GM21515 (cell line): Measurements from ENCODE around the gene C17orf50.
A peak's percentile ranks its signal among the peaks of the same experiment; 100 is the strongest.
"Not testable (repeated sequence)": the region's sequence is repeated elsewhere in the genome, so short reads cannot be mapped to it uniquely, and the experiment has no call there.

Source experiments
- ATAC-seq: cut with Tn5 transposase; IDR thresholded peaks from one replicate; pipeline ENCODE4 v1.9.1; 2021; ENCODE audit not compliant: unreplicated experiment

C17orf50 gene

DNA sequence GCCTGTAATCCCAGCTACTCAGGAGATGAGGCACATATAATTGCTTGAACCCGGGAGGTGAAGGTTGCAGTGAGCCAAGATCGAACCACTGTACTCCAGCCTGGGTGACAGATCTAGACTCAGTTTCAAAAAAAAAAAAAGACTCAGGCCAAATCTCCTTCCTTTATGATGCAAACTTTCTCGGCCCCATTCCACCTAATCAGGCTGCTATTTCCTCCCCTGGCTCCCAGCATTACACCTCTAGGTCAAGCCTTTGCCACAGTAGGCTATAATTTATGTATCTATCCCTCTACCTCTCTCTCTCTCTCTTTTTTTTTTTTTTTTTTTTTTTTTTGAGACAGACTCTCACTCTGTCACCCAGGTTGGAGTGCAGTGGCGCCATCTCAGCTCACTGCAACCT is 9.1 kb upstream of the C17orf50 start:
- ATAC-seq, result not testable (repeated sequence)

DNA sequence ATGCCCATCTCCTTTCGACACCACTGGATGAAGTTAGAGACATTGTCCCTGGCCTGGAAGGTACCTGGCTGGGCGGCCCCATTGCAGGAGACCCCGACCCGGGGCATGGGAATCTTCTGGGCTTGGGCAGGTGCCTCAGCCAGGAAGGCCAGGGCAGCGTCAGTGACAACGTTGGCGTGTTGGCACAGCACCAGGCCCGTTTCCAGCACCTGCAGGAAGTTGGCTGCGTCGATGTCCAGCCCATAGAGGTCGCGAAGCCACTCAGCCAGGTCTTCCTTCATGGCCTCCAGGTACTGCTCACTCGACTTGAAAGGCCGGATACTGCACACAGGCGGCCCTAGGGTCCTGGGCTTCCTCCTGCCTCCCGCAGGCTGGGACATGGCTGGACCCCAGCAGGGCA is 8.2 kb upstream of the C17orf50 start:
- no peak for ATAC-seq

DNA sequence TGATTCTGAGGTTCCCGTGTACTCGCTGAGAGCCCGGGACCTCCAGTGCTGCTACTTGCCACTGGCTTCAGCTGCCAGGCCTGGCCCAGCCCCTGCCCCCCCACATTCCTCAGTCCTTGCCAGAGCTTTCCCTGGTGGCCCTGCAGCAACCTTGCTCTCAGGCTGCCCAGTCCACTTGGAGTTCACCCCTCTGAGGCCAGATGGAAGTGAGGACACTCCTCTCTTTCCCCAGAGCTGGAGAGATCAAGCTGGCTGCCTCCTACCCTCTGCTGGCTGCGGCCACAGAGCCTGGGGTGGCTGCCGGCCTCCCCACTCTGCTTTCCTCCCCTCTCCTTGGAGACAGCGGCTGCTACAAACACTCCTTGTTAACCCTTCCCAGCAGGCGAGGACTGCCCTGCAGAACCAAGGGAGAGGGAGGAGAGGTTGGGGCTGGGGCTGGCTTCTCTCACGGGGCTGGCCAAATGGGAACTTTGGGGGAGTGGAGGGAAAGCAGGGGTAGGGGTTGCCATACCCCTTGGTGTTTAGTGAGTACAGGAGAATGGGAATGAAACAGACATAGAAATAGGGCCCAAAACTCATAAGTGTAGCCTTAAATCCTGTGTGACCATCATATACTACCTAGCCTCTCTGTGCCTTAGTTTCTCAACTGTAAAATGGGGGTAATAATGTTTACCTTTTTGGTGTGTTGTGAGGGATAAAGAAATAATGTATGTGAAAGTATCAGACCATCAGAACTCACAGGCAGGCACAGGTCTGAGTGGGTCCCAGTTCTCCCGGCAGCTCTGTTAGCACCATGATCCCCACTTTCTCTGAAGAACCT is 7.5 kb upstream of the C17orf50 start, which contains the start of gene GAS2L2:
GAS2L2 (minus strand) TSS at position 295 of the 820 bp plus-strand sequence. CDS start 389 bp downstream, outside the sequence.
- ATAC-seq, result no peak

DNA sequence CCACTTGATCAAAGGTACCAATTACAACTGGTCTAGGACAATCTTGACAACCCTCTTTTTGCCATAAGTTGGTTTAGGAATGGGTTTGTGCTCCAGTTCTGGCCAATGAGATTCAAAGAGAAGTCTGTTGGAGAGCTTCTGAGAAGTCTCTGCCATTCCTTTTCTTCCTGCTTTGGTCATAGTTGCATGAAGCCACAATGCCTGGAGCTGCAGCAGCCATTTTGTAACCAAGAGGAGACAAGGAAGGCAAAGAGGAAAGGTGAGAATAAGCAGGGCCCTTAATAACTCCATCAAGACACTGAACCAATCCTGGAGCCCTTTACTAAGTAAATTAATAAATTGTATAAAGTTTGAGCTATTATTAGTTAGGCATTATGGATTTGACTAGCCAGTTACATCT is 3.4 kb upstream of the C17orf50 start:
- ATAC-seq, result no peak

DNA sequence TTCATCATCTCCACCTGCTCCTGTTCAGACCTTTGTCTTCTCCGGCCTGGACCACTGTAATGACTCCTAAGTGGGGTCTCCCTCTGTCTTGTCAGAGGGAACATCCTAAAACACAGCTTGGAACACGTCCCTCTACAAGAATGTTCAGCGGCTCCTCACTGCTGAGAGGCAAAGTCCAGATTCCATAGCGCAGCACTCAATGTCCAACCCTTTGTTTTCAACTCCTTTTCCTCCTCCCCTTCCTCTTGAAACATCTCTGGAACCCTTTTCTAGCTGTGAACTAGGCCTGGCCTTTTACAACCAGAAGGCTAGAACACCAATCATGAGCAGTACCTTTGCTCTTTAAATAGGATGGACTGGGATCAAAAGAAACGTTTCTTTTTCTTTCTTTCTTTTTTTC is 914 bp downstream of the C17orf50 start:
- no peak for ATAC-seq

DNA sequence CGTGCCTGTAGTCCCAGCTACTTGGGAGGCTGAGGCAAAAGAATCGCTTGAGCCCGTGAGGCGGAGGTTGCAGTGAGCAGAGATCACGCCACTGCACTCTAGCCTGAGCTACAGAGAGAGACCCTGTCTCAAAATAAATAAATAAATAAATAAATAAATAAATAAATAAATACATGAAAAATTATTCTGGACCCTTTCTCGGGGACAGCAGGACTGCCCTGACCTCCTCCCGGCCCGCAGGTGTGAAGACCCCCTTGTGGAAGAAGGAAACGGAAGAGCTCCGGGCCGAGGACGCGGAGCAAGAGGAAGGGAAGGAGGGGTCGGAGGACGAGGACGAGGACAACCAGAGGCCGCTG is 3.1 kb downstream of the C17orf50 start:
- ATAC-seq, result no peak

DNA sequence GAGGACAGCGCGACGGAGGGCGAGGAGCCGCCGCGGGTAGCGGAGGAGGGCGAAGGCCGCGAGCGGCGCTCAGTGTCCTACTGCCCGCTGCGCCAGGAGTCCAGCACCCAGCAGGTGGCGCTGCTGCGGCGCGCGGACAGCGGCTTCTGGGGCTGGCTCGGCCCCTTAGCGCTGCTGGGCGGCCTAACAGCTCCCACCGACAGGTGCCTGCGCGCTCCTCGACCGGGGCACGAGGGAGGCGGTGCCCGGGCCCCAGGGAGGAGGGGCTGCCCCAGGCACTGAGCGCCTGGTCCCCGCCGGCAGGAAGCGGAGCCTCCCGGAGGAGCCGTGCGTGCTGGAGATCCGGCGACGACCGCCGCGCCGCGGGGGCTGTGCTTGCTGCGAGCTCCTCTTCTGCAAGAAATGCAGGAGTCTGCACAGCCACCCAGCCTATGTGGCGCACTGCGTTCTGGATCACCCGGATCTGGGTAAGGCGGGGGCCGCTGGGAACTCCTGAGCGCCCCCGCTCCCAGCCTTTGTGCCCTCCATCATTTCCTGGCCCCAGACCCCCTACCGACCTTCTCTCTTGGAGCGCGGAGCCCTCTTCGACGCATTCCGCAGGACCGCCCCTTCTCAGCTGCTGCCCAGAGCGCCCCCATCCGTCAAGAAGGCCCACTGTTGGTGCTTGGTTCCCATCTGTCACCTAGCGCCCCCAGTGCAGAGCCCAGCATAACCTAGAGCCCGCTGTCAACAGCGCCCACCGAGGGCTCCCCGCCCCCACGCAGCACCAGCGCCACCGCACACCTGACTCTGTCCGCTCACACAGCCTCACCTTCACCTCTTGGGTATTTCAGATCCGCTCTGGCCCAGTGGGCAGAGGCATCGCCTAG is 3.7 kb downstream of the C17orf50 start:
- ATAC-seq, result peak; percentile 71

DNA sequence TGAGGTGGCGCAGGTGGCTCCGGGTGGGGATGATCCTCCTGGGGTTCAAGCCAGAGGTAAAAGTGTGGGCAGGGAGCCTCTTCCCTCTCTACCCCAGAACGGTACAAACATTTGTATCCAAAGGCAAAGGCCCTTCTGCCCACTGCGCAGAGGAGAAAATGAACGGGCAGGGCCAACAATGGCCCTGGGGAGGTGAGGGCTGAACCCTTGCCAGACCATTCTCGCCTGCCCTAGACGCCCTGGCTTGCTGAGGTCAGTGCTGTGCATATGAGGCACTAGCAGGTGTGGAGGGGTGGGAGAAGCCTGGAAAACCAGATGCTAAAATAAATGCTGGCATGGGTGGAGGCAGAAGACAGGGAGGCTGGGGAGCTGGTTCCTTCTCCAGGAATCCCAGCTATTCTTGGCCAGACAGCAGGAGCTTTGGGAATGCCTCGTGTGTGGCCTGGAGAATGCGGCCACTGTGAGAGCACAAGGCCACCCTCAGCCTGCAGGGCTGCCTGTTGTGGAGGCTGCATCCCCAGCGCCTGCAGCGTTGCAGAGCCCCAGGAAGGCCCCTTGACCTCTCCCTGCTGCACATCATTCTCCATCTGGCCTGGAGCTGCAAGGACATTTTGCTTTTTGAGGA is 4.5 kb downstream of the C17orf50 start:
- ATAC-seq, result no peak

DNA sequence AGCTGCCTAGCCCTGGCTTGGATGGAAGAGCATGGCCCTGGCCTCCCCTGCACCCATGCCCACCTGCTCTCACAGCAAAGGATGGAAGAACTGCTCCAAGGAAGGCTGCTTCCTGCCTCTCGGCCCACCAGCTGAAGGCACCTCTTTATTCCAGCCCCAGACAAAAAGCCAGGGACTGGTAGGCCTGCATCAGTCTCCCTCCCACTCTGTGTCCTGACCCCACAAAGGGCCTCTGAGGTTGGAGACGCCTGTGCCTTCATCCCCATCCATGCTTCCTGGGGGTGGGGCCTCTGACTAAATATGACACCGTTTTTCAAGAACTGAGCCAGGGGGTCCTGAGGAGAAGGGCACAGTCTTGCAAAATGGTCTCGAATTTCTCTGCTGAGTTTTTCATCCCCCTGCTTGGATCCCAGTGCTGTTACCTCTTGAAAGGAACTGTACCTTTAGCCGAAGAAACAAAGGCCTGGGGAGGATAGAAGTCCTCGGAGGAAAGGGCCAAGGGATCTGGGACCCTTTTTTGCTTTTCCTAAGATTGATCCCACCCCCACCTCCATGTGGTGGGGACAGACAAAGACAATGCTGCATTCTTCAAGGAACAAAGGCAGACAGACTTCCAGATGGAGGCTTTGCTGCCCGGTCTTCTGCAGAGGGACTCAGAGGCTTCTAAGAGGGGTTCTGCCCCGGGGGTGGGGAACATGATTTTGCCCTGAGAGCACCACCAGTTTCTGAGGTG is 5.2 kb downstream of the C17orf50 start:
- no peak for ATAC-seq

DNA sequence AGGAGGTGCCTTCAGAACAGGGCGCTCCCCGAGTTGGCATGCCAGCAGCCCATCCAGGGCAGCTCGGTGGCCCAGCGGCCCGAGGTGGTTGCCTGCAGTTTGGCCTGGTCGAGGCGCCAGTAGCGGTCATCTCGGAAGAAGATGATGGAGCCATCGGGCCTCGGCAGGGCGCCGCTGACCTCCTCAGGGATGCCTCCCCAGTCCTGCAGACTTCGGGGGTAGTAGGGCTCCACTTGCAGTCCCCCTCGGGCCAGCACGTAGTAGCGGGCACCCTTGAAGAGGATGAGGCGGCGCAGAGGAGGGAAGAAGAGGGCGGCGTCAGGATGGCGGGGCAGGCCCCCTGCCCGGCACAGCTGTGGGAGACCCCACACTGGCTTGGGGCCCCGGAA is 5.8 kb downstream of the C17orf50 start:
- ATAC-seq, result no peak

DNA sequence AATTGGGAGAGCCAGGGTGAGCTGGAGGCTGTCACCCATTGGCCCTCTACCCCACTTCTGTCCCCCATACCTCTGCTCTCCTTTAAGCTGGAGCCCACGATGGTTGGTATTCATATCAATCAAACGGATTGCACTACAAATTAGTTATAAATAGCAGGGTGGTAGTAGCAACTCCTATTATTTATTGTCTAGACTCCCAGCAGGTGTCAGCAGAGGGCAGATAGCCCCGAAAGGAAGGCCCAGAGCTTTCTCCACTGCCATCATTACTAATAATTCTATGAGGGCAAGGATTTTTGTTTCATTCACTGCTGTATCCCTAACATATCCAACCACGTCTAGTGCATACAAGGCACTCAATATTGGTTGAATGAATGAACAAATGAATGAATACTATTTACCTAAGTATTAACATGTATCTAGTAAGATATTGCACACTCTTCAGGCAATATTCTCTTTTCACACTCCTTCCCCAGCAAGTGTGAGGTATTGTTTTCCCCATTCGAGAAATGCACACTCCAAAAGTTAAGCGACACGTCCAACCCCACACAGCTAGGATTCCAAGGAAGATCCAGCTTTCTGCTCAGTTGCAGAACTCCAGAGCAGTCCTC is 6.3 kb downstream of the C17orf50 start:
- ATAC-seq, result no peak

DNA sequence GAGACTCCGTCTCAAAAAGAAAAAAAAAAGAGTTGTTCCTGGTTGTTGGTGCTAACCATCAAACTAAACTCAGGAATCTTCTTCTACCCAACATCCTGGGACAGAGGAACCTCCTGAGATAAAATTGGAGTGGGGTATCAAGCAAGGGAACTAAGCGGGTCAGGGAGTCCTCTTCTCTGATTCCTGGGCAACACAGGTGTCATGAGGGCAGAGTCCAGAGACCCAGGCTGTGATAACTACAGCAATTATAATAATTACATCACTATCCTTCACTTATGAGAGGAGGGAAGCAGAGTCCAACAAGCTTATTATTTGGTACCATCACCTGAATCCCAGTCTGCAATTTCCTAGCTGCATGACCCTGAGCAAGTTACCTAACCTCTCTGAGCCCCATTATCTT is 8.1 kb downstream of the C17orf50 start:
- ATAC-seq, result no peak

DNA sequence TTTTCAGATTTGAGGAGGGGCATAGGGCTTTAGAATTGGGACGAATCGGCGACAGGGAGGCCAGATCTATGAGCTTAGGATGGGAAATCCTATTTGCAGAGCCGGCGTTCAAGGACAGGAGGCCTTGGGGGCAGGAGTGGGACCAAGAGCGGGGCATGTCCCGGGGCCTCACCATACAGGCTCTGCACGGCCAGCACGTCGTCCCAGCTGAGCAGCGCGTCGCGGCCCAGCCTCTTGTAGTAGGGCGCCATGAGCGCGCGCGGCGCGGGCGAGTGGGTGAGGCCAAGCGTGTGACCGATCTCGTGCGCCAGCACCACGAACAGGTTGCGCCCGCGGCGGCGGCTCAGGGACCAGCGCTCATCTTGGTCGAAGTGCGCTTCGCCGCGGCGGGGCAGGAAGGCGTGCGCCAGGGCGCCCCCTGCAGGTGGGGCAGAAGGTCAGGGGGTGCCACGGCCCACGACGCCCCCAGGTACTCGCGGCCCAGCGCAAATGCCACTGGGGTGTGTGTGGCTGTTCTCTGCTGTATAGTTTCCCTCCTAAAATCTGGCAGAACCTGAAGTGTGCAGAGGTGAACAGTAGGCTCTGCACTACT is 9.3 kb downstream of the C17orf50 start:
- no peak for ATAC-seq

DNA sequence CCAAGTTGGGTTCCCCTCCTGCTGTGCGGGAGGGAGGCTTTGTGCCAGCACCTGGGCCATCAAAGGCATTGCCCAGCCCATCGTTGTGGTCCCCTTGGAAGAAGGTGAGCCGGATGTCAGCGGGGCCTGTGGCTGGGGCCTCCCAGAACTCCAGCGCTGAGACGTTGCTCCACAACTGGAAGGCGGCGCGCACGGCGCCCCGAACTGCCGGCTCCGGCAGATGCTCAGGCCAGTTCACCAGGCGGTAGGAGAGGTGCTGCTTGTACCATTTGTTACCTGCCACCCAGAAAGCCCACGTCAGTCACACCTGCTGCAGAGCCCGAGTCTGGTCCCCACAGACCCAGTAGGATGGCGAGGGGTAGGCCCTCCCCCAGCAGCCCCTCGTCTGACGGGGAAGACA is 12.4 kb downstream of the C17orf50 start:
- ATAC-seq, result no peak

DNA sequence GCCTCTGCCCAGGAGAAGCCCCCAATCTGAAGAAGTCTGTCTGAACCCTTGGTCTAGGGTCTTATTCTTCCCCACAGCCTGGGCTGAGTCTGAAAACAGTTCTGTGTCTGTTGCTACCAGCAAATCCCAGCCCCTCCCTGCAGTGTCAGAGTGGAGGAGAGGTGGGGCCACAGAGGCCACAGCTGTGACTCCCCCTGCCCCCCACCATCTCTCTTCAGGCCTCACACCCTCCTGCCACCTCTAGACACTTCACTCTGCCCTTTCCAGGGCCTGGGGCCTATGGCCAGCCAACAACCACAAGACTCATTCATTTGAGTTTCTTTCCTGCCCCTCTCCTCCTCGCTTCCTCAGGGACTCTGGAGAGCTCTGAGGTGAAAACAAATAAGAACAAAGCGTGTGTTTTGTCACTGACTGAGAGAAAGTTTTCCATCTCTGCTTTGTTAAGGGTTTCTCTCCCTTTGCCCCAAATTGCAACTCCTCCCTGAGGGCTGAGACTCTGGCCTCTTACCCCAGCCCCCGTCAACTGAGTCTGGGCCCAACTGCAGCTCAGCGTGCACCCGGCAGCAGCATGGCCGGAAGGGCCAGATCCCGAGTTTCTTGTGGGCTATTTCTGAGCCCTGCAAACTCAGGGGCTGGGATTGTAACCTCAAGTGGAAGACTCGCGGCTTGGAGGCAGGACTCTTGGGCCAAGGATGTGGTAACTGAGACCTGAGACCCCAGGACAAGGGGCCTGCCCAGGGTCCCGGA is 13.2 kb downstream of the C17orf50 start:
- no peak for ATAC-seq

DNA sequence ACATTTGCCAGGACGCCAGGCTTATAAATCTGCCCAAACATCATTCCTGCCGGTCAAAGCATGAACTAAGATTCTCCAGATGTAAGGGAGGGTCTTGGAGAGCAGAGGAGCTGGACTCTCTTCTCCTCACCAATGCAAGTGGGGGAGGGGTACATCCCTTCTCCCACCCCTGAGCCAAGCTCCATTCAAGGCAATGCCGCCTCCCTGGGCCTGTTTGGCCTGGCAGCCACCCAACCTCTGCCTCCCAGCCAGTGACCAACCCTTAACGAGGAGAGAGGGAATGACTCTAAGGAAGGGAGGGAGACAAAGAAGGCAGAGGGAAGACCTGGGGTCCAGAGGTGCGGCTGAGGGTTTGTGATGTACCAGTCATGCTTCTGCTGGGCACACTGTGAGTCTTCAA is 13.8 kb downstream of the C17orf50 start:
- no peak for ATAC-seq

DNA sequence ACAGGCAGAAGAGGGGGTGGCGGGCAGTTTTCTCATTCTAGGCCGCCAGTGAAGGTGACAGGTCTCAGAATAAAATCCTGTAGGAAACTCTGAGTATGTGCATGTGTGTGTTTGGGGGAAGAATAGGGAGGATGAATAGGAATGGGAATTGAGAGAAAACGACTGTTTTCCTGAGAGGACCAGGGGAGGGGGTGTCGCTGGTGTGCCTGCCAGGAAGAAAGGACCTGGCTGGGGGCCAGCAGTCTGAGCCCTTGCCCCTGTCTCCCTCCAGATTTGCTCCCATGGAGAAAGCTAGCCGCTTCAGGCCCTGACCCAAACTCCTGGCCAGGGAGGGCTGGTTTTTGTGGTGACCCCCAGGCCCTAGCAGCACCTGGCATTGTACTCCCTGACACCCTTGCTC is 14.4 kb downstream of the C17orf50 start:
- no peak for ATAC-seq

DNA sequence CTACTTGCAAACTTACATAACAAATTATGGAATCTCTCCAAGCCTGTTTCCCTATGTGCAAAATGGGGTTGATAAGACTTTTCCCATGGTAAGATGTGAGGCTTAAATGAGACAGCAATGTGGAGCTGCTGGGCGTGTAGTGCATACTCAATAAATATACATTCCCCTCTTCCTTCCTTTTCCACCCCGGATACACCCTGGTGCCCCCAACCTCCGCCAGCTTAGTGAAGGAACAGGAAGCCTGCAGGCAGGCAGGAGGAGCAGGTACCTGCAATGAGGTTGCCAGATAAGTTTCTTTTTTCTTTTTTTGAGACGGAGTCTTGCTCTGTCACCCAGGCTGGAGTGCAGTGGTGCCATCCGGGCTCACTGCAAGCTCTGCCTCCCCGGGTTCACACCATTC is 14.9 kb downstream of the C17orf50 start:
- no peak for ATAC-seq

DNA sequence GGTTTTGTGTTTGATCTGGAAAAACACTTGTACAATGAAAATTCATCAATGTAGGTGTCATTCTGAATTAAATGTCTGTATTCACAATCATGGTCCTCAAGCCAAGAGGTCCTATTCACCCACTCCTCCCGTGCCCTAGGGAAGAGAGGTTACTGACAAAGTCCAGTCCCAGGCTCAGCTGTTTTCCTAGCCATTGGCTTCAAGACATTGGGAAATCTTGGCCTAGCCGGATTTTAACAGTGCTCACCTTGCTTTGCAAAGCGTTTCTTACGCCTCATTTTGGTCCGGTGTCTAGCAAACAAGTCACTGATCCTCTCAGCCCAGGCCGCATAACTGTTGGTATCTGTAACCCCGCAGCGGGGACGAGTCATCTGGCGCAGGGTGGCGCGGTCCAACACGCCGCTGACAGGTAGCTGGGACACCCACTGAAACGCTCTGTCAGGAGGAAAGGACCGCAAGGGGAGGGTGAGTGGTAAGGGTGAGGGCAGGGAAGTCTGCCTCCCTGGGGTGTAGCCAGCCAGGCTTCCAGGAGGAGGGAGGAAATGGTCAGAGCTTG is 18.0 kb downstream of the C17orf50 start:
- no peak for ATAC-seq
